Kidney capillary endothelial cell (primary cell): ENCODE data around the gene NOP10.
"Not testable (repeated sequence)": the region's sequence is repeated elsewhere in the genome, so short reads cannot be mapped to it uniquely, and the experiment has no call there.

Experiments used
- DNase-seq: peaks from one replicate; pipeline ENCODE4 v3.0.0-alpha.2; 2018; ENCODE audit warnings: low spot score

NOP10 gene

DNA sequence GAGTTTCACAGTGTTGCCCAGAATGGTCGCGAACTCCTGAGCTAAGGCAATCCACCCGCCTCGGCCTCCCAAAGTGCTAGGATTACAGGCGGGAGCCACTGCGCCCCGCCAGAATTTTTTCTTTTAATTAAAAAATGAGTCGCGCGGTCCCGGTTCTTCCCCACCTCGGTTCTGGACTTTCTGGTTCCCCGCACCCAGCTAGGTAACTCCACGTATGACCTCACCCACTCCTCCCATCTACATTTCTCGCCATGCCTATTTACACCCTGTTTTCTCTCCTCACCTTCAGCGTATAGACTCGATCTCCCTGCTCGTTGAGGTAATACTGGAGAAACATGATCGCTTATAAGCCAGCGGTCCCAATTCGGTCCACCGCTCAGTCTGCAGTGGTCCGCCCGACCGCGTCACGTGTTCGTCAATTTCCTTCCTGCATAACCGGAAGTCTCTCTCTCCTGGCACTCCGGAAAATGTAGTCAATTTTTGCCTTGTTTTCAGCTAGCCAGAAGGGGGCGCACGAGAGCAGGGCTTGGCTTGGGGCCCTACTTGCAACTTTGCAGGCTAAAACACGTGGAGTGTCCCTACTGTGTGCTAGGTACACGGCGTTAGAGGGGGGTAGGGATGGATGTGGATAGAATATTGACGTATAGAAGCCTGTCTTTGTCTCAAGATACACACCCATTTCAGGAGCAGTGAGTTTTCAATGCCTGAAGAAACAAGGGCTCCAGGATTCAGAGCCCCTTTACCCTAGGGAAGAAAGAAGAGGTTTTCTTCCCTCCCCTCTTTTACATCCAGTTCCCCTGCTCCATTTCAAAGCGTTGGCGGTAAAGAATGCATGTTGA lies at the start of gene NOP10, which contains the start of gene NUTM1:
Gene NOP10, minus strand, starts transcription at position 400 of the 839 bp plus-strand sequence. Its CDS starts 63 bp downstream, at position 337.
Gene NUTM1, plus strand, starts transcription at position 579 of the 839 bp plus-strand sequence. CDS start 382 bp downstream, outside the sequence.
- DNase-seq, result peak; percentile 95

DNA sequence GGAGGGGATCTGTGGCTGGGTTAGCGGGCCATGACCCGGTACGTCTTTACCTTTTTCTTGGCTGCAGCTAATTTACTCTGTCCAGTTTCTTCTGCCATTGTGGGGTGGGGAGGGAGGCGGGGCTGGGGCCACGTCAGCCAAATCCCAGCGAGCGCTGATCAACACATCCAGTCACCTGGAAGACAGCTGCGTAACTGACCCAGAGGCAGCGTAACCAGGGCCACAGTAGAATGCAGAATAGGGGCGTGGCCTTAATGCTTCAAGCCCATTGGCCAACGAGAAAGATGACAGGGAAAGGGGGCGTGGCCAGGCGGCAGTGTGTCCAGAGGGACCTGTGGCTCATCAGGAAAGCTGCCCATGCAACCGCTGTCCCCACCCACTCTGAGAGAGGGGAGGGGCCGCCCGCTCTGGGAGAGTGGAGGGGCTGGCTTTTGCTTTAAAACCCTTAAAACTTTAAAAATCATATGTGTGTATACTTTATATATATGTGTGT lies 46.7 kb upstream of the NOP10 start:
- DNase-seq, result not testable (repeated sequence)

DNA sequence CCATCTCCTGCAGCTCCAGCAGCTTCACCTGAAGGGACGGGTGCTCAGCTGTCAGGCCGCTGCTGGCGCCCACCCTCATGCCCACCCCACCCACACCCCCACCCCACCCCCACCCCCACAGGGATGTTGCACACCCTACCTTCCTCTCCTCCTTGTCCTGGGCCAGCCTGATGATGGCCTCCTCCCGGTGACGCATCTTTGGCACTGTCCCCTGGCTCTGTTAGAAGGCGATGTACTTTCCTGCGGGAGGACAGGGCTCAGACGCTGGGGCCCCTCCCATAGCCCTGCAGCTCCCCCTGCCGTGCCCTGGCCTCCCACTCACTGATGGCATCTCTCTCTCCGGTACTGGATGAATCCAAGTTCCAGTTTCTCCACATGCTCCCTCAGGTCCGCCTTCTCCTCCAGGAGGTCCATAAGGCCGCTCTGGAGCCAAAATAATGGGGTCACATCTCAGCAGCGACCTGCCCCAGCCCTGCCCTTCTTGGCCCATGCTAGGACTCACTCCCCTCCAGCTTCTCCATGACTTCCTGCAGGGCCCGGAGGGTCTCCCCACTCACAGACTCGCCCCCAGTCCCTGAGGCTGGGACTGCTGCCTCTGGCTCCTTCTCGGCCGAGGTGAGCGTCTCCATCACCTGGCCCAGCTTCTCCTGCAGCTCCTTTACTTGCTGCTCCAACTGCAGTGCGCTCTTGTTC lies 39.0 kb upstream of the NOP10 start:
- not testable (repeated sequence) for DNase-seq

DNA sequence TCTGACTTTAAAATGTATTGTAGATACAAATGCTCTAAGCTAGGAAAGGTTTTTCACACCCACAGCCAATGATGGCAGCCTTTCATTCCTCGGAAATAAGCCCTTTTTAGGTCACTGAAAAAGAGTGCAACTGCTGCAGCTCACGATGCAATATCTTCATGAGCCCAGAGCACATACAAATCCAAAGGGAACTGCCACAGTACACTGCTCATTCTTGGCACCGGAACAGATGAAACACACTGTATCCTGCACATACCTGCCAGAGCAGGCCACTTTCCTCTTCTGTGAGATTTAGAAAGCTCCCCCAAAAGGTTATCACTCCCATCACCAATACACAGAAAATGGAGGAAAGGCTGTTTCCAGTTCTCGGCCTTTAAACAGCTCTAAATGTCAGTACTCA lies 37.6 kb upstream of the NOP10 start:
- not testable (repeated sequence) for DNase-seq

DNA sequence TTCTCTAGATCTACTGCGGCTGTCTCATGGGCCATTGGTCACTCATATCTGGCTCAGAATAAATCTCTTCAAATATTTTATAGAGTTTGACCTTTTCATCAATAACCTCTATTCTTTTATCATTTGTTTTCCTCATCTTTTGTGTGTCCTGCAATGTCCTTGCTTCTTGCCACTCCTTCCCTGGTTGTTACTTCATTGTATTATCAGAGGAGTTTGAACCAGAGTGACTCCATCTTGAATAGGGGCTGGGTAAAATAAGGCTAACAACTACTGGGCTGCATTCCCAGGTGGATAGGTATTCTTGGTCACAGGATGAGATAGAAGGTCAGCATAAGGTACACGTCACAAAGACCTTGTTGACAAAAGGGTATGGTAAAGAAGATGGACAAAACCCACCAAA lies 33.9 kb upstream of the NOP10 start:
- no peak for DNase-seq

DNA sequence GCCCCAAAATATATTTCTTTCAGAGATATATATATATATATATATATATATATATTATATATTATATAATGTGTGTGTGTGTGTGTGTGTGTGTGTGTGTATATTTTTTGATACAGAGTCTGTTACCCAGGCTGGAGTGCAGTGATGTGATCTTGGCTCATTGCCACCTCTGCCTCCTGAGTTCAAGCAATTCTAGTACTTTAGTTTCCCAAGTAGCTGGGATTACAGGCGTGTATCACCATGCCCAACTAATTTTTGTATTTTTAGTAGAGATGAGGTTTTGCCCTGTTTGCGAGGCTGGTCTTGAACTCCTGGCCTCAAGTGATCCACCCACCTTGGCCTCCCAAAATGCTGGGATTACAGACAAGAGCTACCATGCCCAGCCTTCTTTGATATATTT lies 32.6 kb upstream of the NOP10 start:
- not testable (repeated sequence) for DNase-seq

DNA sequence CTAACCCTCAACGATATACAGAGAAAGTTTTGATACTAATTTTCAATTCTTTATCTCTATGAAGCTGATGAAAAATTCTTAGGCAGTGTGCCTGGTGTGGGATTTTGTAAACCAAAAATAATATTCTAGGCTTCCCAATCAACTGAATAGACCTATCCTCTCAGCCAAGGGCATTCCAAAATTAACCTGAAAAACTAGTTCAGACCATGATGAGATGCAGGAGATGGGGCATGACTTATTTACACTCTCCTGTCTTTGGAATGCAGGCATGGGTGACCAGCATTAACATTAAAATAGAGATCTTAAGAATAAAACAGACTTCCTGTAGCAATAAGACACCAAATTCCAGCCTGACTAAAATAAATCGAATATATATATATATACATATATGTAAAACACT lies 31.9 kb upstream of the NOP10 start:
- DNase-seq, result no peak

DNA sequence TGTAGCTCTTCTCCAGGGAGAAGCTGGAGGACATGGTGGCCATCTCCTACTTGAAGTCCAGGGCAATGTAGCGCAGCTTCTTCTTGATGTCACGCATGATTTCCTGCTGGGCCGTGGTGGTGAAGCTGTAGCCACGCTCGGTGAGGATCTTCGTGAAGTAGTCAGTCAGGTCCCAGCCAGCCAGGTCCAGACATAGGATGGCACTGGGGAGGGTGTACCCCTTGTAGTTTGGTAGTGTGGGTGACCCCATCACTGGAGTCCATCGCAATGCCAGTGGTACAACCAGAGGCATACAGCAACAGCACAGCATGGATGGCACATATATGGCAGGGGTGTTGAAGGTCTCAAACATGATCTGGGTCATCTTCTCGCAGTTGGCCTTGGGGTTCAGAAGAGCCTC lies 31.0 kb upstream of the NOP10 start:
- no peak for DNase-seq

DNA sequence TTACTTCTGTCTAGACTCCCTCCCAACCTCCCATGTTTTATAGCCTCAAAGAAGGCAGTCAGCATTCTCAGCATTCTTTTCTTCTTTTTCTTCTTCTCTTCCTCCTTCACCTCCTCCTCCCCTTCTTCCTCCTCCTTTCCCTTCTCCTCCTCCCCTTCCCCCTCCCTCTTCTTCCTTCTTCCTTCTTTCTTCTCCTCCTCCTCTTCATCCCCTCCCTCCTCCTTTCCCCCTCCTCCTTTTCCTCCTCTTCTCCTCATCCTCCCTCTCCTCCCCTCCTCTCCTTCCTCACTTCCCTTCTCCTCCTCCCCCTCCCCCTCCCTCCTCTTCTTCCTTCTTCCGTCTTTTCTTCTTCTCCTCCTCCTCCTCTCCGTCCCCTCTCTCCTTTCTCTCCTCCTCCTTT lies 27.7 kb upstream of the NOP10 start:
- no peak for DNase-seq

DNA sequence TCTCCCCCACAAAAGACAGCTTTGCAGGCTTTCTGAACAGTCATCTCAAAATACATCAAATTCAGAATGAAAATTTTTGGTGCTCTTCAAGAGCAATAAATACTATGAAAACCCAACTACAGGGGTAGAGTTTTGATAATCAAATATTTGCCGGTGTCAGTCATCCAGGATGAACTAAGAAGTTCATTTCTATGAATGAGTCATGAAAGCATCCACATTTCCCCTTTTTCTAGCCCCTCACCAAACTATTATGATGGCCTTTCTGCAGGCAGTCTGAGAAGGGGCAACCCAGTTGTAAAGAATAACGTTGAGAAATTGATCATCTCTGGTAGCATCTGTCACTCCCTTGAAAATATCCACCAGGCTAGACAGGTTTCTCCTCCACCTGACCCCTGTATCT lies 27.2 kb upstream of the NOP10 start:
- DNase-seq, result no peak

DNA sequence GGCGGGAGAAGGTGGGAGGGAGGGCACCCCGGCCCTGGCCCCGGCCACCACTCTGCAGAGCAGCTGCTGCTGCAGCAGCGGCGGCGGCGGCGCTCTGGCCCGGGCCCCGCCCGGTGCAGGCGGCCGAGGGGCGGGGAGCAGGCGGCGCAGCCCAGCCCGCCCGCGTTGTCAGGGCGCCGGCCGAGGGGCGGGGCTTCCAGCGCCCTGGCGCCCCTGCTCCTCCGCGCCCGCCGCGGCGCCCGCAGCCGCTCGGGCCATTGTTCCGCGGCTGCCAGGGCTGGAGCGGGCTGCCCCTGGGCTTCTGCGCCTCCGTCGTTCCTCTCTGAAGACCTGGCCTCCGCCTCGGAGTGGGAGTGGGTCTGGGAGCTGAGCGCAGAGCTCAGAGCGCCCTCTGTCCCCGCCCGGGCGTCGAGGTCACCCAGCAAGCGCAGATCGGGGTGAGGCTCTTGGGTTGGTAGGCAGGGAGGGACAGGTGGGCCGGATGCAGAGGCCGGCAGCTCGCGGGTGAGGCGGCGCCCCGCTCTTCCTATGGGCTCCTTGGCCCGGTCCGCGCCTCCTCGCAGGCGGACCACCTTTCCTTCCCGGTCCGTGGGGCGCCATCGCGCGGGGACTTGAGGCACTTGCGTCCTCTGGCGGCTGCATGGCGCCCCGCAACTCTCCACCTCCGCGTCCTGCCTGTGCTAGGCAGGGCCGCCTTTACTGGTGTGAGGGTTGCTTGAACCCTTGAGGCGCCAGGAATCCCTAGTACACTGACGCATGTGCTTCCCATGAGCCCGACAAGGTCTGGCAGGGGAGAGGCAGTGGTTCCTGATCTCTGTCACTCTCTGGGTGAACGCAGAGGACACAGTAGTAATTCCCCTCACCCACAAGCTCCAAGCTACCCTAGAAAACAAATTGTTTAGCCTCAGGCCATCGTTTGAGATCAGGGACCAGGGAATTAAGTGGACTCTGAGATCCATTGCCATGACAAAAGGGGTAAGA lies 24.5 kb upstream of the NOP10 start, which contains the start of gene LPCAT4:
Gene LPCAT4, minus strand, starts transcription at position 96 of the 981 bp plus-strand sequence. CDS start 96 bp downstream, outside the sequence.
- peak; percentile 81 for DNase-seq

DNA sequence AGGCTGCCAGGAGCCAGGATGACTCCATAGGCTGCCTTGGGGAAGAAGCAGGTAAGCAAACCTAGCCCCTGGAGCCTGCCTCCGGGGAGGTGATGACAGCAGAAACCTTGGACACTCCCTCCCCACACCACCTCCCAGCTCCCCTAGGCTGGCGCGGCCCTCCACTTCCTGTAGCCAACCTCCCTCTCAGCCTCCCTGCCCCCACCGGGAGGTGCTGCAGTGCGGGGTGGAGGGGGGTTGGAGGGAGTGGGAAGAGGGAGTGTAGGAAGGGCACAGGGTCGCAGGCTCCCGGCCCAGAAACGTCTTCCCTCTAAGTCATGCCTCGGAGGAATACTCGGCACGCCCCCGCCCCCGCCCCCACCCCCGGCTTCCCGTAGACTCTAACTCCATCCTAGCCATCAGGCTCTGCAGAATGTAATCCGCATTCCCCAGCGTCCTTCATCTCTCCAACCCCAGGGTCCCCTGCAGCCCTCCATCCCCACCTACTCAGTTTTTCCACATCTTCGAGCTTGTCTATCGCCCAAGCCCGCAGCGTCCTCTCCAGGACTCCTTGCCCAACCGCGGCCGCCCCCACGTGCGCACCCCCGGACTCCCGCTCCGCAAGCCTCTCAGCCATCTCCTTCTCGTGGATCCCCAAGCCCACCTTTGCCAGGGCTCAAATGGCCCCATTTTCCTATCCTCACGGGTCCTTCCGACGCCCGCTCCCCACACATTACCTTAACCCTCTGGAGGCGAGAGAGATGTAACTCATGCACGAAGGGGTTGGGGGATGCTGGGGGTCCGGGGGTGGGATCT lies 23.5 kb upstream of the NOP10 start:
- no peak for DNase-seq

DNA sequence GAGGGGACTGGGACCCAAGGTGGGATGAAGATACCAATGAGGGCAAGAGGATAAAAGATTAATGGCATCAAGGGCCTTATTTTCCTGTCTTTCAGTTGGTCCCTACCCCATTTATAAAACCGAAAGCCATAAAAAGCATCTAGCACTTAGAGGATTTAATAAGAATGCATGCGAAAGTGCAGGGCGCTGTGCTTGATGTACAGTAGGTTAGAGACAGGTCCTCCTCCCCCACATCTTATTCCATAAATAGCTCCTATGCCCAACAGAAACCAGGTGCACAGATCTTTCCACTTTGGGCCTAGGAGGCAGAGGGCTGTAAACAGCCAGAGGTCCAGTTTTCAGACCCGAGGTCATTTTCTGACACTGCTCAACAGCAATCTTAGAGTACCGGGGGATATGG lies 22.9 kb upstream of the NOP10 start:
- DNase-seq, result no peak

DNA sequence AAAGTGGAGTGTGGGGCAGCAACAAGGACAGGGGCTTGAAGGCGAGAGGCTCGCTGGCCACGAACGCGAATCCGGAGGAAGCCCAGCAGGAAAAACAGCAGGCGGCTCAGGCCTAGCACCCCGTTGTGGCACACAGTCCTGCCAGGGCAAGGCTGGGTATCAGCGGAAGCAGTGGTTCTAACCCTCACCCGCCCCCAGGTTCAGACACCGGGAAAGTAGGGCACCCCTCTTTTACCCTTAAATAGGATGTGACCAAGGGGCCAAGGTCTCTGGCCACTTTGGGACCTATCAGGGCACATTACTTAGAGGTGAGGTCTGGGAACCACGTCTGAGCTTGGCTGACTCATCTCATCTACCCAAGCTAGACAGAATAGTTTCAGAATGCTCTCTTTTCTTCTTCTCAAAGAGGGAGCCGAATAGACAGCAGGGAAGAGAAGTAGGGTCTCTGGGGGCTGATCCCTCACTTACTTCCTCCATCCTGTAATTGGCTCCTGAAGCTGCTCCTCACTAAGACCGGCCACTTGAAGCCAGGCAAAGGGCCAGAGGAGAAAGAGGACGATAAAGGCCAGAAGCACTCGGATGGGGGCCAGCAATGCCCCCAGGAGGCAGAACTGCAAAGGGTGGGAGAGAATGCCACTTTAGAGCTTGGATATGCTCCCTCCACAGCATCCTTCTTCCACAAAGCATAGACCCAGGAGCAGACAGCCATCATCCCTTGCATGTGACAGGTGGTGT lies 22.3 kb upstream of the NOP10 start:
- no peak for DNase-seq

DNA sequence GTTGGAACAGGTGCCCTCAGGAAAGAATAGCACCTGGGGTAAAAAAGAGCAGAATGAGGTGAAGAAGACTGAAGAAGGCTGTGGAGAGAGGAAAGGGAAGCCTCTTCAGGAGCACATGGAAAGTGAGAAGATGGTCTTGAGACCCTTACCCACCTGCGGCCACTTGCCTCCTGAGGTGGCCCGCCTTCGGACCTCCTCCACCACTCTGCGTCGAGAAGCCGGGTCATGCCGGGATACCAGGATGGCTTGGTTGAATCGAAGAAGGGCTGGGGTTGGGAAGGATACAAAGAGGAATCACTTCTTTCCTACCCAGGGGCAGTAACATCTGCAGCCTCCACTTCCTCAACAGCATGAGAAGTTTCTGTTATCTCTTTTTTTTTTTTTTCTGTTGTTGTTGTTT lies 21.1 kb upstream of the NOP10 start:
- DNase-seq, result no peak

DNA sequence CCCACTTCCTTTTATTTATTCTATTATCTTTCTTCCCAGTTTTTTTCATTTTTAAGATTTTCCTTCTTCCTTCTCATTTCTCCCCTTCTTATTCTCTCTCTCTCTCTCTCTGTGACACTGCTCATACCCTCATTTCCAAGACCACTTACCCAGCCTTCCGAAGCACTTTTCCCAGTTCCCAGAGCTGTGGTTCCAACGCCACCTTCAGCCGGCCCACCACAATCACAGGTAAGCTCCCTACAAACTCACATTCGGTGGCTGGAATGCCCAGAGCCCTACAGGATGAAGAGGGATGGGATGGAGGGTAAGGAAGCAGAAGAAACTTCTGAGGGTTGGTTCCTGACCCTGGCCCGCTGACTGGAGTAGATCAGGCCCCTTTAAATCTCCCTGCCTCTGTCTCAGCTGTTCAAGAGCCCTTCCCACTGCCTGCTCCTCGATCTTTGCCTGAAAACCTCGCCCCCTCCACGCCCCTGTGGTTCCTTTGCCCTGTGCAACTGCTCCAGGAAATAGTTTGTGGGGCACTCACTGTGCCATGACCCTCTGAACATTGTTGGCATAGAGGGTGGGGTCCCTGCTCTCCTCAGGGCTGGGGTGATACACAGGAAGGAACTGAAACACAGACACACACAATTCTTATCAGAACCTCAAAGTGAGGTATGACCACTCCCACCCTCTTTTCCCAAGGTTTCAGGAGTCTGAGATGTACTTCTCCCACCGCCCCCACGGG lies 19.3 kb upstream of the NOP10 start:
- DNase-seq, result no peak

DNA sequence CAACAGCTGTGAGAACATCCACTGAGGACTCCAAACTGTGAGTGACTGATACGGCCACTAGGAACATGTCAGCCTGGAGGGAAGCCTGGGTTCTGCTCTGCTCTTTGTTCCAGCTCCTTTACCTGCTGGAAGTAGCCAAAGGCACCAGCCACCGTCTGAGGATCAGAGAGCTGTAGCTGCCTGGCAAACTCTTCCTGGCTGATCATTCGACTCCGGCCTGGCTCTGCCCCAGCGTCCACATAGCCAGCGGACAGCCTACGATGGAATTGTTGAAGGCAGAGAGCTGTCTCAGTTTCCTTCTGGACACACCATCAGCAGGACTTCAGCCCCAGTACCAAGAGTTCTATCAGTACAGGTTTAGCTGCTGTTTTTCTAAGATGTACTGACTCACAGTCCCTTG lies 18.3 kb upstream of the NOP10 start:
- DNase-seq, result no peak

DNA sequence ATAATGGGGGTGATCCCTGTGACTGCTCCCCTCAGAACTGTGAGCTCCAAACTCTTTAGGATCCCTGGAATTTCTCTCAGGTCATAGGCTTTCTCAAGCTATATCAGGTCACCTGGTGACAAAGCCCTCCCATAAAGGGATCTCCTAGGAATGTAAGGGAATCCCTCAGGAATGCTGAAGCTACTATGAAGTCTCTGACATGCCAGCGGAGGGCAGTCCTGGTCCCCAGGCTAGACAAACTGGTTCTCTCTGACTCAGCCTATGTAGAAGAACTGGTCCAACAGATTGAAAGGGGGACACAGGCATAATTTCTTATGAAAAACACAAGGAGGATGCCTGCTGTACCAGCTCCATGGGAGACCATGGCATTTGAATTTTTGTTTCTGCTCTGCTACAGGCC lies 17.4 kb upstream of the NOP10 start:
- DNase-seq, result no peak

DNA sequence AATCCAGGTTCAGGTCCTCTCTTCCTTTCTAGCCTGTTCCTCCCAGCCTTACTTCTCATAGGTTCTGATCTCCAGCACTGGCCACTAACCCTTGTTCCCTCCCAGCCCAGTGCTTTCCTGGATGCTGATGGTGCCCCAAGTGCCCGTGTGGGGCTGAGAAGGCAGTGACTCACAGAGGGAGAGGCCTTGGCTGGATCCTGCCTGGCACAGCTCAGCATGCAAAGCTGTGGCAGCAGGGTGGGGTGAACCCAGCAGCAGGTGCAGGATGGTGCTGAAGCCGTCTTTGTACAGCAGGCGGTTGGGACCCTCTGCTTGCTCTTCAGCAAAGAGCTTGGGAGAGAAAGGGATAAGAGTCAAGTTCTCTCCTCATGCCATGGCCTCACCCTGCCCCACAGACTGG lies 16.5 kb upstream of the NOP10 start:
- no peak for DNase-seq

DNA sequence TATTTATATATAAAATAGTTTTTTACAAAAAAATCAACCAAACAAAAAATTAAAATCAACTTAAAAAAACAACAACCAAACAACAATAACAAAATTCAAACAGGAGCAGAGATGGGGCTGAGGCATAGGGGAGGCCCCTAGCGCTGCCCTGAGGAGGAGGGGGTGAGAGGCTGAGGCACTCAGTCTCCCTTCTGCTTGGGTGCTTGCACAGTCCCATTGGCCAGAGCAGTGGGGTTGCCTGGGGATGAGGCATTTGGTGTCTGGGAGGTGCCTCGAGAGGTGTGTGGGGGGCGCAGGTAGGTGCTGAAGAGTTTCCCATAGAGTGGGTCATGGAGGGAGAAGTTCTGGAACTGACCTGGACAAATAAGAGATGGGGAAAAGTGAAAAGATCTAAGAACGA lies 16.0 kb upstream of the NOP10 start:
- no peak for DNase-seq
